Neural progenitor cell (in vitro differentiated cells): ENCODE data around the gene TBRG4.

Source experiments
- EZH2 ChIP-seq: fragments of 200-600 bp; sonication (generic); IDR thresholded peaks from 2 replicates; pipeline ENCODE4 v1.6.1; 2017; ENCODE audit warnings: antibody characterized with exemption, mild to moderate bottlenecking, moderate library complexity
- TF ChIP-seq, protein P1 (sequence below): fragments of 200-600 bp; sonication (generic); IDR thresholded peaks from 2 replicates; pipeline ENCODE4 v1.5.1; 2017; ENCODE audit warnings: antibody characterized with exemption, mild to moderate bottlenecking

DNA sequence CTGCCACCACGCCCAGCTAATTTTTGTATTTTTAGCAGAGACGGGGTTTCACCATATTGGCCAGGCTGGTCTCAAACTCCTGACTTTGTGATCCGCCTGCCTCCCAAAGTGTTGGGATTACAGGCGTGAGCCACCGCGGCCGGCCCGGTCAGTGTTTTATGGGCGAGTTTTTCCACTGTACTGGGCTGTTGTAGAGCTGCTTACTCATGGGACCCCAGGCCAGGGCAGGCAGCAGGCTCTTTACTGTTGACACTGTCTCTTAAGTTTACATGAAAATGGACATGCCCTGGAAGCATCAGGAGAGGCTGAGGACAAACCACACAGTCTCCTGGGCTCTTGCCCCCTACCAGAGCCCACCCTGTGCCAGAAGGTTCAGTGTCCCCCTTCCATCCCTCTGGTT, 33.9 kb downstream of the TBRG4 start:
- TF ChIP-seq, protein P1, sequence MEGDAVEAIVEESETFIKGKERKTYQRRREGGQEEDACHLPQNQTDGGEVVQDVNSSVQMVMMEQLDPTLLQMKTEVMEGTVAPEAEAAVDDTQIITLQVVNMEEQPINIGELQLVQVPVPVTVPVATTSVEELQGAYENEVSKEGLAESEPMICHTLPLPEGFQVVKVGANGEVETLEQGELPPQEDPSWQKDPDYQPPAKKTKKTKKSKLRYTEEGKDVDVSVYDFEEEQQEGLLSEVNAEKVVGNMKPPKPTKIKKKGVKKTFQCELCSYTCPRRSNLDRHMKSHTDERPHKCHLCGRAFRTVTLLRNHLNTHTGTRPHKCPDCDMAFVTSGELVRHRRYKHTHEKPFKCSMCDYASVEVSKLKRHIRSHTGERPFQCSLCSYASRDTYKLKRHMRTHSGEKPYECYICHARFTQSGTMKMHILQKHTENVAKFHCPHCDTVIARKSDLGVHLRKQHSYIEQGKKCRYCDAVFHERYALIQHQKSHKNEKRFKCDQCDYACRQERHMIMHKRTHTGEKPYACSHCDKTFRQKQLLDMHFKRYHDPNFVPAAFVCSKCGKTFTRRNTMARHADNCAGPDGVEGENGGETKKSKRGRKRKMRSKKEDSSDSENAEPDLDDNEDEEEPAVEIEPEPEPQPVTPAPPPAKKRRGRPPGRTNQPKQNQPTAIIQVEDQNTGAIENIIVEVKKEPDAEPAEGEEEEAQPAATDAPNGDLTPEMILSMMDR: no peak
- TF ChIP-seq EZH2: no peak
